Renal cortex interstitium (tissue), 11 donors: Measurements from ENCODE around the gene LAPTM5. TPM values are rescaled to one million over a fixed set of nuclear protein-coding genes. Genes with fewer than 3 reads are reported as not detected.

Source experiments
- DNase-seq, 11 donors: peaks; one replicate each; pipeline ENCODE4 v3.0.0-alpha.2; 2013; ENCODE audit warnings: low read depth in 9 of 11, low spot score in 4 of 11; ENCODE audit errors: extremely low read depth in 1 of 11
- polyA plus RNA-seq, 3 donors: library from polyadenylated mRNA; unstranded; fragments of 120-200 nt; gene quantifications; one replicate each; pipeline ENCODE4 v1.2.1, GENCODE V29; 2013; ENCODE audit not compliant: insufficient read length in 3 of 3

The LAPTM5 gene
- polyA plus RNA-seq, 3 donors = 14.1 to 16.8 (median 16.1) TPM

DNA sequence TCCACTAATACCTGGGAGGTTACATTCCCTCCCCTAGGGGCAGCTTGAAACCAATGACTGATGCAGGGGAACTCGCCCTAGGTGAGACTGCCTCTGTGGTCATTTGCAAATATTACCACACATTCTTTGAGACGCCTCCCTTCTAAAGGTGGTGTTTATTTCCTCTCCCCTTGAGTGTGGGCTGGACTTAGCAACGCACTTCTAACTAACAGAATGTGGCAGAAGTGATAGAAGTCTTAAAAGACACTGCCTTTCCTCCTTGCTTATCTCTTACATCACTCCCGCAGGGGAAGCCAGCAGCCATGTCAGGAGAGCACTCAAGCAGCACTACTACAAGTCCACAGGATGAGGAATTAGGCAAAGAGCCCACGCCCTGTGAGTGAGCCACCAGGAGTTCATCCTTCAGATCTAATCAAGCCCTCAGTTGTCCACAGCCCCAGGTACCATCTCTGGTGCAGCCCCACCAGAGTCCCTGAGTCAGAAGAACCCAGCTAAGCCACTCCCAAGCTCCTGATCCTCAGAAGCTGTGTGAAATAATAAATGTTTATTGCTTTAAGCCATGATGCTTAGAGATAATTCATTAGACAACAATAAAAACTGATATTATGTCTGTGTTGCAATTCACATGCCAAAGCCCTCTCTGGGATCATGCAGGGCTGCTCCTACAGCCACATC is 19.4 kb downstream of the LAPTM5 start:
- DNase-seq = no peak

GRCh38 chr1:30737357-30738039 is 20.1 kb downstream of the LAPTM5 start:
- DNase-seq = no peak

- no peak for DNase-seq
These were observed 21.7 kb downstream of the LAPTM5 start for GRCh38 chr1:30735668-30736498.

GRCh38 chr1:30735124-30735523 is 22.4 kb downstream of the LAPTM5 start:
- DNase-seq = no peak

DNA sequence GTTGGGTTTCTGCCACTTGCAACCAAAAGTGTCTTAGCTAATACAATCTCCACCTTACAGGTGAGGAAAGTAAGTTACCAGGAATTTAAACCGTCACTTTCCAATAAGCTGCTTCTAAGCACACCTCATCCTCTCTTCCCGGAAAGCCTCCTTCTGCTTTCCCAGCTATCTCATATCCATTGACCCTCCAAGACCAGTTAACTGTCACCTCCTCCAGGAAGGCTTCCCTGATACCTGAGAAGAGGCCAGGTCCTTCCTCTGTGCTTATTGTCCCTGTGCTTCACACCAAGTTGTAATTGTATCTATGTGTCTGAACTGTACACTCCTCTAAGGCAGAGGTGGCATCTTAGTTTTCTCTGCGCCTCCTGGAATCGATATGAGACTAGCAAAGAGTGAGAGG is 23.0 kb downstream of the LAPTM5 start:
- DNase-seq = no peak

DNA sequence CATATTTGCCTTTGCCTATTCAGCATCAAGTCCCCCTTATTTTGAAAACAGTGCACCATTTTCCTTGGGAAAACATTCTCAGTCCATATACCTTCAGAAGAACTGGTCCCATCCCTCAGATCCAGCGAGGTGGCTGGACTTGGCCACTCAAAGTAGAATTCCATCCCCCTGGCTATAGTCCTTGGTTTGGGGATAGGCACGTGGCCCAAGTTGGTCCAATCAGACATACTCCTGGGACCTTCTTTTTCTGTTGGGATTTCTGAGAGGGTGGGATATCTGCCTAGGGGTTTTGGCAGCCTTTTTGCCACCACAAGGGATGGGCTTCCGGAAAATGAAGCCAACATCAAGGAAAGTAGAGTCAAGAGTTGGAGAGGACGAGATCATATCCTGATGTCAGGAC is 23.5 kb downstream of the LAPTM5 start:
- no peak for DNase-seq

DNA sequence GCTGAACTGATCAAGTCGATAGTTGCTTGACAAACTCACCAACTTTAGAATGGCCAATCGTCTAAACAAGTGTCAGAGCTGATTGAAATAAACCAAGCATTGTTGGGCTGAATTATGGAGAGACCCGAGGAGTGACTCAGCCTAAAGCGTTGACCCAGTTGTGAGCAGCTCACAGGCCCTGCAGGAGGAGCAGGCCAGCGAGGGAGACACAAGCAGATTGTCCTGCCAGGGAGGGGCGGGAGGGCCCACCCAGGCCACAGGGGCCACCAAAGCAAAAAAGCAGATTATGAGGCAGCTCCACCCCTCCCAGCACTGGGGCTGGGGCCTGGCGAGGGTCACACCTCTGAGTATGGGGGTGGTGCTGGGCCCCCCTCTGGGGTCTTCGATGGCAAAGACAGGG is 24.1 kb downstream of the LAPTM5 start:
- no peak for DNase-seq

DNA sequence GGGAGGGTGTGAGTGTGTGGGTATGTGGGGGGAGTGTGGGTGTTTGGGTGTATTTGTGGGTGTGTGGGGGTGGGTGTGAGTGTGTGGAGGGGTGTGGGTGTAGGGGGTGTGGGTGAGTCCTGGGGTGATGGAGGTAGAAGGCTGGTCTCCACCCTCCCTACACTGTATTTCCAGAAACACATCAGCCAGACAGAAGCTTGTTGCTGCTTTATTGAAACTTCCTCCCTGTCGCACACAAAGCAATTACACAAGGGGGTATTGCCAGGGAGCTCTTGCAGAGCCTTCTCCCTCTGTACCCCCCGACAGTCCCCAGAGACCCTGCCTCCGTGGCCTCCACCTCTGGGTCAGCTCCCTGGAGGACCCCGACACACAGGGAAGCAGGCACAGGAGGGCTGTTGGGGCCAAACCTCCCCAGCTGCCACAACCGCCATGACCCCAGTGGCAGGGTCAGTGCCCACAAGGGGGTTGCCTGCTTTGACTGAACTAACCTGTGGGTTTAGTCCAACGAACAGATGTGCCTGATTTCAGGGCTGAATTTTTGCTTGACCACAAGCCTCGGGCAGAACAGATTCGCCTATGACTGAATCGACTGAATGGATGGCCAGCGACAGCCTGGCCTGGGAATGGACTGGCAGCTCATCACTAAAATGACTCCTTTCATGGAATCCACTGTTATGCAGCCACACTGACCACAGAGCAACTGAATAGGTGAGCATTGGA is 25.1 kb downstream of the LAPTM5 start:
- no peak for DNase-seq

DNA sequence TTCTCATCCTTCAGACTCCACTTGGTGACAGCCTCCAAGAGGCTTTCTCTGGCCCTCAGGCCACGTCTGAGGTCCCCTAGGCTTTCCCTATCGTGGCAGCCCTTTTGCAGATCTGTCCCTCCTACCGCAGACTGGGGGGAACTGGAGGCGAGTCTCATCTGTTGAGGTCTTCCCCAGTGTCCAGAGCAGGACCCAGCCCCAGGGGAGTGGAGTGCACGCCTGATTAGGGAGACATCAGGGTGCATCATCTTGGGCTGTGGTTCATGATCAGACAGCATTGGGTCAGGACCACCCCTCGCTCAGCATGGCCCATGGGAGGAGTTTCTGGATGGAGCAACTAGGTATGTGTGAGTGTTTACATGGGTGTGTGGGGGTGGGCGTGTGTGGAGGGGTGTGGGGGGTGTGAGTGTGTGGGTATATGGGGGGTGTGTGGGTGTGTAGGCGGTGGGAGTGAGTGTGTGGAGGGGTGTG is 25.7 kb downstream of the LAPTM5 start:
- no peak for DNase-seq

DNA sequence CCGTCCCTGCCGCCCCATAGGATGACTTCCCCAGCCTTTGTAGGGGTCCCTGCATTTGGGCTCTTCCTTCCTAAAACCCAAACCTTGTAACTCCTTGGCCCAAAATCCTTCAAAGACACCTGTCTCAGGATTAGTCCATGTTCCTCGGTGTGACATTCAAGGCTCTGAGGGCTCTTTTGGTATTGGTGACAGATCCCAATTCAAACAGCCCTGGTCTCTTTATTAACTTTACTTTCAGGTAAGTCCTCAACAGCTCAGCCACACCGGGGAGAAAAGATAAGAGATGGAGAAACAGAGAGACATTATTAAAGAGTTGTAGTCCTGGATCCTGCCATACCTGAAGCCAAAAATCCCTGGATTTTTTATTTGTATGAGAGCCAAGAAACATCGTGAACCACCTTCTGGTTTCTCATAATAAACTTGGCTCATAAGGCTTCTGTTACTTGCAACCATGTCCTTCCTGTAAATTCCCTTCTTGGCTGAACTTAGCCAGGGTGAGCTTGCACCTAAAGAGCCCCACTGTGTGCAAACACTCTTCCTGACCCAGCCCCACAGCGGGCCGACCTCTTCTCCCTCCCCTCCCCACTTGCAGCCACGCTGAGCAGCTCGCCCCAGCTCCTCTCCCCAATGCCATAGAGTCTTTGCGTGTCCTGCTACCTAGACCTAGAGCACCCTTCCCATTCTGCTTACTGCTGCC is 26.3 kb downstream of the LAPTM5 start:
- DNase-seq = no peak

GRCh38 chr1:30730346-30731108 is 27.0 kb downstream of the LAPTM5 start:
- DNase-seq = peak in 4 of 11 donors; percentile 35 to 54 (median 42)

GRCh38 chr1:30729901-30730300 is 27.7 kb downstream of the LAPTM5 start:
- no peak for DNase-seq

DNA sequence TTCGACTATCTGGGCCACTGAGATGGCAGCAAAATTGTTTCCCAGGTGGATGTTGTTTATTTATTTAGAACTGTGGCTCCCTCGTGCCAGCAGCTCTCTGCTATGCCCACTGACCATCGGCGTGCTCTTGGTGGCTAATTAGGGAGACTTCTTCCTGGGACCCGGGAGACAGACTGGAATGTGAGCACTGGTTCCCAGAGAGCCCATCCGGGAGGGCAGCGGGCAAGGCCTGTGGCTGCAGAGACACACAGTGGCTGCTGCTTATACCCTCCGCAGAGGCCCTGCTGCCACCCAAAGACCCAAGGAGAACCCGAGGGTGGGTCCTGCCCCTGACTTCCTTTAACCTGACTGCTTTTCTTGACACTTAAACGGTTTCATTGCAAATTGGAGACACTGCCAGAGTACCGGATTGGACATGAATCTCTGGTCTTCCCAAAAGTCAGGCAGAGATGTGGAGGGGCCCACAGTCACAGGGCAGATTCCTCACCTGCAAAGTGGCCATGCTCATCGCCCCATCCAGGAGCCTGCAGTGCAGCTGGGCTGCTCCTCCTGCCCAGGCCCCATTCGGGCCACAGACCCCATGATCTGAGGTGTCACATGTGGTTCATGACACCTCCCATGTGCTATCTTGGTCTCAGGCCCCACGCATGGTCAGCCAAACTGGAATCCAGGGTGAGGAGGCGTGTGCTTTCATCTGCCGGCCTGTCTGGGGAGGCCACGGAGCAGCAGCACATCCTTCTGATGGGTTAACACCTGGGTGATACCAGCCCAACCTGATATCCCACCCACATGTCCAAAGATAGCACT is 28.5 kb downstream of the LAPTM5 start:
- no peak for DNase-seq

GRCh38 chr1:30728340-30728739 is 29.2 kb downstream of the LAPTM5 start:
- no peak for DNase-seq

- no peak for DNase-seq
These were observed 29.8 kb downstream of the LAPTM5 start for GRCh38 chr1:30727824-30728223.

- no peak for DNase-seq
These were observed 30.5 kb downstream of the LAPTM5 start for GRCh38 chr1:30726773-30727684.
